HG03159 (cell line): ENCODE measurements around the gene PPOX.

ENCODE experiments used
- ATAC-seq: cut with Tn5 transposase; IDR thresholded peaks from one replicate; pipeline ENCODE4 v1.9.1; 2021; ENCODE audit warnings: mild to moderate bottlenecking, moderate library complexity; ENCODE audit not compliant: unreplicated experiment

Gene PPOX

DNA sequence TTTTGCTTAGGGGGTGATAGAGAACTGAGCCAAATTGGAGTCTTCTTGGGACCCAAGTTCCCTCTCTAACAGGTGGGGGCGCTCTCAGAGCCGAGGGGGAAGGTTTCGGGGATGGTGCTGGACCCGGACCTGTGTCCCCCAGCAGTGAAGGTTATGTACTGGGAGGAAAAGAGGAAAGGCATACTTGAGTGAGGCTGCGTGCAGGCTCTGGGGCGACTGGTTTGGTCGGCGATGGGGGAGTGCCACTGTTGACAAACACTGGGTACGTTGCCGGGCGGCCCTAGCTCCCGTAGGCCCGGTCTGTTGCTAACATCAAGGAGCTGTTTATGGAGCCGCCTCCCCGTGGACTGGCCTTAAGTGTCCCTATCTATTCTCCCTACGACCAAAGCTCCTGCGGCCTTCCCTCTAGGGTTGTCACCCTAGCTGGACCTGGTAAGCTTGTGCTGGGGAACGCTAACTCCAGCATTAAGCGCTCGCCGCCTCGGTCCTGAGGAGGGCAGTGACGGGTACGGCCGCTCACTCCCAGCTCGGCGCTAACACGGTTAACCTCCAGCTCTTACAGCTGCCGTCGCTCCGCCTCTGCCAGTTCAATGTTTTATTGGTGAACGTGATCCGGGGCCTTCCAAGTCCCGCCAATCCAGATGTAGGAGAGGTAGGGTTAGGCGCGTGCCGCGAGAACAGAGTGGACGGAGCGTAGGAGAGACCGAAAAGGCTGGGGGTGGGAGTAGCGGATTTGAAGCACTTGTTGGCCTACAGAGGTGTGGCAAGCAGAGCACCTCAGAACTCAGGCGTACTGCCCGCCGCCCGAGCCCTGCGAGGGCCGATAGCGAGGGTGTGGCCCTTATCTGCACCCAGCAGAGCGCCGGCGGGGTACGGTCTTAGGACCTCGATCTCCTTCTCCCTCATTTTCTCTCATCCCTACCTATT lies at the start of gene PPOX:
PPOX (plus strand) TSS at position 685 of the 927 bp plus-strand sequence. CDS start 422 bp downstream, outside the sequence.
- ATAC-seq, result peak; percentile 88

DNA sequence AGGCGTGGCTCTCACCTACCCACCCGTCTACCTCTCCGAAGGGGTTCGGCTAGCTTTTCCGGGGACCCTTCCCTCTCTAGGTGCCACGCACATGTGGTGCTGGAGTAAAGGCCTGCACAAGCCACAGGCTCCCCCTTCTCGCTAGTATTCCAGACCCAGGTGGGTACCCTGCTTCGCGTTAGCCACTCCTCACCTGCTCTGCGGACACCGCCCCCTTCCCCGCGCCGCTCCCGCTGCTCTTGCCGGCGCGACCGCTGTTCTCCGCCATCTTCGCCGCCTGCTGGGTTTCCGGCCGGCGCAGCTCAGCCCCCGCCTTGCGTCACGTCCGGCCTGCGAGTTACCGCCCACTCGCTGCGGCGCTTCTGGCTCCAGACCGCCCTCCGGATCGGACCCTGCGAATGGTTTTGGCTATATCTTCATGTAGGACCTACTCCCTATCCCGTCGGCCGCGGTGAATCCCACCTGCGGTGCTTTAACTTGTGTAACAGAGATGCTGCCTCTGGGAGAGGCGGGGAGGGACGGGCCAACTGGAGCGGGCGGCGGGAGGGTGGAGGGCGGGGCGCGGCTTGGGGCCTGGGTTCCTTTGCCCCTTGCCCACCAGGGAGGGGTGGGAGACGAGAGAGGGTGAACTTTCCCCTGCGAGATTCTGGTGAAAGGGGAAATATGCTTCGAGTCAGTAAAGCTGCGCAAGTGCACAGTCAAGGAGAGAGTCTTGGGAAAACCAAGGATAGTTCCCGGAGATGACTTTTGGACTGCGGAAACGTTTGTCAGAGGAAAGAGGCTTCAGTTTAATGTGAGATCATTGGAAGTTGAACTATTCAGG lies 48.3 kb upstream of the PPOX start, which contains the start of the genes NIT1 and PFDN2:
NIT1 (plus strand) TSS at position 347 of the 823 bp plus-strand sequence; CDS start at position 419, 72 bp downstream.
PFDN2 (minus strand) TSS at position 279 of the 823 bp plus-strand sequence; CDS start at position 268, 11 bp downstream.
- ATAC-seq, result peak; percentile 86

DNA sequence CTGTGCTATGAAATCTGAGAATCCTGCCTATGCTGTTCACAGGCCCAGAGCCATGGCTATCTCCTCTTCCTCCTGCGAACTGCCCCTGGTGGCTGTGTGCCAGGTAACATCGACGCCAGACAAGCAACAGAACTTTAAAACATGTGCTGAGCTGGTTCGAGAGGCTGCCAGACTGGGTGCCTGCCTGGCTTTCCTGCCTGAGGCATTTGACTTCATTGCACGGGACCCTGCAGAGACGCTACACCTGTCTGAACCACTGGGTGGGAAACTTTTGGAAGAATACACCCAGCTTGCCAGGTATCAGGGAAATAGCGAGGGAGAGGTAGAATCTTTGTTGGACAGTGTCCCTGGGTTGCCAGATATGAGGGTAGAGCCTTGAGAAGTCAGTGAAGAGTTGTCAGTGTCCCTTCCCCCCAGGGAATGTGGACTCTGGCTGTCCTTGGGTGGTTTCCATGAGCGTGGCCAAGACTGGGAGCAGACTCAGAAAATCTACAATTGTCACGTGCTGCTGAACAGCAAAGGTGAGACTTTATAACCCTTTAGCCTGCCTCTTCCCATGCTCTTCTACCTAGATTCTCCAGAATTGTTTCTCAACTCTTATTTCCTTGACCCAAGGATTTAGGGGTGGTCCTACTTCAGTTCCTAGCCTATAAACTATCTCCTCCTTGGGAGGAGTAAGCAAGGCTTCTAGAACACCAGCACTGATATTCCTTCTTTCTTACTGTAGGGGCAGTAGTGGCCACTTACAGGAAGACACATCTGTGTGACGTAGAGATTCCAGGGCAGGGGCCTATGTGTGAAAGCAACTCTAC lies 46.9 kb upstream of the PPOX start:
- no peak for ATAC-seq

DNA sequence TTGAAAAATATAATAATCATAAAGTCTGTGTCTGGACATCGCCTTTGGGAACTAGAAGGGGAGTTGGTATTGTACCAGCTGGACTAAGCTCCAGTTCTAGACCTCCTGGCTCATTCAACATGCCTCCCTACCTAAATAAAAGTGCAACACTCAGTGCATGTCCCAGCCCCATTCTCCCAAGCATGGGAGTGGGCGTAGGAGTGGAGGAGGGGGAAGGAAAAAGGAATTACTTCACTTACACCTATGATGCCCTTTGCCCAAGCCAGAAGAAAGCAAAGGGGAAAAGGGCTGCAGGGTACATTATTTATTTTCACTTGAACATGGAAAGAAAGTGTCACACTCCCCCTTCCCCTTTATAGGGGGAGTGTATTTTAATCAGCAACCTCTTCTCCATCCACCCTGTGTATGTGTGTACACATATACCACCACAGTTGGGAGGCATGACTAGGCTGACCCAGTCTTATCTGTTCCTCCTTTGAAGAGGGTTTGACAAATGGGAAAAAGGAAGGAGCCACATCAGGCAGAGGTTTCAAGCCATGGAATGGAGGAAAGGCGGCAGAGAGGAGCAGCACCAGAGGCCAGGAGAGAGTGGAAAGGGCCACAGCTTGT lies 45.1 kb upstream of the PPOX start:
- ATAC-seq, result no peak

DNA sequence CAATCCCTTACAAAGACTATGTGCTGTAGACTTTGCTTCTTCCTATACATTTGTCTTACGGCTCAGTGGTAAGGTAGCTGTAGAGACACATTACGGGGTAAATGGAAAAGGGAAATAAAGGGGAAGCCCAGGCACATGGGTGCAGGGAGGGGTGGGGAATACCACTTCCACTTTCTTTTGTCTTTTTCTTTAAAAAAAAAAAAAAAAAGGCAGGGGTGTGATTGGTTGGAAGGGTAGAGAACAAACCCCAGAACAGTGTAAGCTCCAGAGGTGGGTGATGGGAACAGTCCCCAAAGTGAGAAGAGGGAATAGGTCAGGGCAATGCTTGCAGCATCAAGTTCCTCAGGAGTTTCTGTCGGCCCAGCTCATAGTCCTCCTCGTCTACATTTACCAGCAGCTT lies 44.4 kb upstream of the PPOX start:
- no peak for ATAC-seq

DNA sequence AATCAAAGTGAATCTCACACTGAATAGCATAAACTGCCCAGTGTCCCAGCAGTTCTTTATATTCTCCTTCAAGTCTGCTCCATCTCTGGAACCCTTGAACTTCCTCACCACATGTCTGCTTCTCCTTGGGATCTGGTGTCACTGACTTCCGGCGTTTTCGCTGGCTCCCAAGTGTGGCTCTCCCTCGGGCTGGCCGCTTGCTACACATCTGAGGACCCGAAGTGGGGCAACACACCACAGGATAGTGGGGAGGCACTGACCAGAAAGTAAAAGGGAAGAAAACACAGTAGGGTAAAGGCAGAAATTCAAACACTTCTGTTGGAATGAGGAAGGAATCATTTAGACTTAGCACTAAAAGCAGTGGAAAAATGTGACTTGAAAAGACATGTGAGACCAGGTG lies 43.3 kb upstream of the PPOX start:
- no peak for ATAC-seq

DNA sequence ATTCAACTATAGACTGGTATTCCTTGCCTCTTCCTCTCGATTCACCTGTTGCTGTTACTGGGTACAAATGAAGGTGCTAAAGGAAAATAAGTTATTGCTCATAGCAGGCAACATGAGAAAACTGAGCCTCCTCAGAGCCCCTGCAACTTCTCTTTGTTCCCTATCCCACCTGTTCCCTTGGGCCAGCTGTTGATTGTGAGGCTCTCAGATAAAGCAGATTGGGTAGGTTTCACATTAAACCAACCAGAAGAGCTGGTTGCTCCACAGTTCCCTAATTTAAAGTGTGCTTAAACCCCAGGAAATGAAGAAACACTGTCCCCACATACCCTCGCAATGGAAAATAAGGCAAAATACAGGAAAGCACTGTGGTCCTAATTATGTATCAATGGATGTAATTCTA lies 38.6 kb upstream of the PPOX start:
- no peak for ATAC-seq

DNA sequence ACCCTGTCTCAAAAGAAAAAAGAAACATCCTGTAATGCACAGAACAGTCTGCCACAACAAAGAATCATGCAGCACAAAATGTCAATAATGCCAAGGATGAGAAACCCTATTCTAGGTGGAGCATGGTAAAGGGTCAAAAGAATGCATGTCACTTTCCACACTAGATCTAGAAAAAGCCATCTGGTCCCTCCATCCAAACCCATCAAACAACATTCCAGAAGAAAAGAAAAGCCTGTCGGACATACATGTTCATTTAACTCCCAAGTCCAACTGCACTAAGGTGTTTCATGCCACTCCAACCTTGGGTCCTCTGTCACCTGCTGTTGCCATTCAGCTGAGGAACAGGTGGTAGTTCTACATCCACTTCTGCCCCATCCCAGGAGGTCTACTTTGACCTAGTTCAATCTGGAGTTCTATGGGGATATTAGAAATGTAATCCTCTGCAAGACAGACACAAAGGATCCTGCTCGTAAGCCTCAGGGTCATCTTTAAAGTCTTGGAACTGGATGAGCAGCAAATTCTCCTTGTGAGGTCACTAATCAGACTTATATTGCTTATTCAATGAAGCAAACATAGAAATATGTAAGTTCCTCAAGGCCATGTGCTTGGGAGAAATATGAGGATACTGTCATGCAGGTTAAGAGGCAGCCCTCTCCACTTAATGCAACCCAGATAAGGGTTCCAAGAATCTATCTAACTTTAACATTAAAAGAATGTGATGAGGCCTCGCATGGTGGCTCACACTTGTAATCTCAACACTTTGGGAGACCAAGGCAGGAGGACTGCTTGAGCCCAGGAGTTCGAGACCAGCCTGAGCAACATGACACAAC lies 37.4 kb upstream of the PPOX start:
- ATAC-seq, result no peak

DNA sequence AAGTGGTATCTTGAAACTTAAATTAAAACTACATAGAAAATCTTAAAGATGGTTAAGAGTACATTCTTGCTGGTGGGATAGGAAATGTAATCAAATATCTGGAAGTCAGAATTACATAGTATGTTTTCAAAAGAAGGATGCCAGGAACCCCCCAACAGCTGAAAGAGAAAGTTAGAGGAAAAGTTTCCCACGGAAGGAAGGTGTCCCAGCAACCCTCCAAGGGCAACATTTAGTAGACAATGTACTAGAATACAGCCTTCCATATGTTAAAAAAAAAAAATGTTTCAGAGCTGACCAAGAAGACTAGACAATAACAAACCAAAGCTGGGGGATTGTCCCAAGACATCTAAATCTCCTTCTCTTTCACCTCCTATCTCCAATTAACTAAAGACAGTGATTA lies 36.0 kb upstream of the PPOX start:
- ATAC-seq, result no peak

DNA sequence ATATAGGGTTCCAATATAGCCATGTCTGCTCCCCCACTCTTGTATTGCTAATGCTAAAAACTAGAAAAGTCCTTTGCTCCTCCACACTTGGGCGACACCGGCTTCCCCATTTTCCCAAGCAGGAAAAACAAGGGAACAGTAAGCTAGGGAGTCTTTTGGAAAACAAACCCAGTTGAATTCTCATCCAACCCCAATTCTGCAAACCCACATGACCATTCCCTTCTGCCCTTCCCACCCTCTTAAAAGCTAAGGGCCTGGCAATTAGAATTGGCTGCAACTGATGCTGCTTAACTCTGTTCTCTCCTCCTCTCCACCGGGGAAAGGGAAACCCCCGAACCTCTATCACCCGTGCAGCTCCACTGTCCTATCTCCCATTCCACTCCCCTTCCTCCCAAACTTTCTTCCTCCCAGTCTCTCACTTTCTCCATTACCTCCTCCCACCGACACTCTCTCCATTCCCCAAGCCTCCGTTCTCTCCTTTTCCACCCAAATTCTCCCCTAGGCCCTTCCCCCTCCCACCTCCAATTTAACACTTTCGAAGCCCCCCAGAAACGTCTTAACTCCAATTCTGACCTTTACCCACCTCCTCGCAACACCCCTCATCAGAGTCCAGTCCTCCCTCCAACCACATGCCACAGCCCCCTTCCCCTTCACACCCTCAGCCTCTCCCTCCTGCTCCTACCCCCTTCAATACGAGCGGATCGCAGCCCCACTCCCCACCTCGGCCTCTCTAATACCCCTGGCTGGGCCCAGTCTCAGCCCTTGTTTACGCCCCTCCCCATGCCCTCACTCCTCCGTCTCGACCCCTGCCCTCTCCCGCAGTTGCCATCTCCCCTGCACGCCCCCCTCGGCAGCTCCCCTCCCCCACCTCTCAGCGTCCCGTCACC lies 34.5 kb upstream of the PPOX start:
- no peak for ATAC-seq

DNA sequence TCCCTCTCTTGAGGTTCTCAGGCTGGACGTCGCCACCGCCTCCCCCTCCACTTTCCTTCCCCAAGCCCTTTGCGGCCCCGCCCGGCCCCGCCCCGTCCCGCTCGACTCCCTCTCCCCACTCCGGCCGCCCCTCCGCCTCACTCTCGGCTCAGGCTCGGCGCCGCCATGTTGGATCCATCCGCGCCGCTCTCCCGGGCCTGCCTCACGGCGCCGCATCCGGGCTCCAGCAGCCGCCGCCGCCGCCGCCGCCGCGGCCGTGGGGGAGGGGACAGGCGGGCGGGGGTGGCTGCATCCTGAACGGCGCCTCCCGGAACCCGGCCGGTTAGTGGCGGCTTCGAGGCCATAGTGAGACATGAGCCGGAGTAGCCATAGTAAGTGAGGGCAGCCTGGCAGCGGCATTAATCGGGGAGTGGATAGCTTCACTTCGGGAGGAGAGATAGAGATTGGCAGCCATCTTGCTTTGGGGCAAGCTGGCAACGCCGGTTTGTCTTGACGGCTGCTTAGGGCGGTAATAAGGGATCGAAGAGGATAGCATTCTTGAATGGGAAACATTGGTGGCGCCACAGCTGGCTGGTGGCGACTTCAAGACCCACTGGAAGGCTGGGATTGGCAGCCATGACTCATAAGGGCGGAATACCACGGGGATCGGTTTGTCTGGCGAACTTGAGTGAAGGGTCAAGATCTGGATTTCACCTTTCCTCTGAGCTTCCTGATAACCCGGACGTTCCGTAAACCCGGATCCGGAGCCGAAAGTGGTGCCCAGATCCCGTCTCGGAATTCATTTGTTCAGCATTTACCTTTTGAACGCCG lies 33.6 kb upstream of the PPOX start, which contains the start of gene DEDD:
DEDD (minus strand) TSS at position 258 of the 810 bp plus-strand sequence. CDS start 8,205 bp downstream, outside the sequence.
- ATAC-seq, result peak; percentile 91

DNA sequence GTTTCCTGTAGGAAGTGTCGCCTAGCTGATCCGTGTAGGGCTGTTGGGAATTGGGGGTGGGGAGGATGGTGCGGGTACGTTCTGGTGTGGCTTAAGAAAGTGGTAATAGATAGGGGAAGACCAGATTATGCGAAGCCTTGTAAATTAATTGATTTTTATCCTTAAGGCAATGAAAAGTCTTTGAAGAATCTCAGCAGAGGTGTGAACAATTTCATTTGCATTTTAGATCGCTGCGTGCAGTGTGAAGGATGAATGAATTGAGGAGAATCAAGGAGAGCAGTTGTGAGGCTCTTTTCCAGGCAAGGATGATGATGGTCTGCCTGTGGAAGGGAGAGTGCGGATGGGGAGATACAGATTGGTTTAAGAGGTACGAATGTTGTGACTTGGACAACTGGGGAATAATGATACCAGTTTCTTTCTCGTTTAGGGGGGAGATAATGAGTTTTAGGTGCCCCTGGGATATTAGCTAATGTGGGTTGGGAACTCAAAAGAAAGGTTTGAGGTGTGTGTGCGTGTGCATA lies 32.9 kb upstream of the PPOX start:
- ATAC-seq, result peak; percentile 5

DNA sequence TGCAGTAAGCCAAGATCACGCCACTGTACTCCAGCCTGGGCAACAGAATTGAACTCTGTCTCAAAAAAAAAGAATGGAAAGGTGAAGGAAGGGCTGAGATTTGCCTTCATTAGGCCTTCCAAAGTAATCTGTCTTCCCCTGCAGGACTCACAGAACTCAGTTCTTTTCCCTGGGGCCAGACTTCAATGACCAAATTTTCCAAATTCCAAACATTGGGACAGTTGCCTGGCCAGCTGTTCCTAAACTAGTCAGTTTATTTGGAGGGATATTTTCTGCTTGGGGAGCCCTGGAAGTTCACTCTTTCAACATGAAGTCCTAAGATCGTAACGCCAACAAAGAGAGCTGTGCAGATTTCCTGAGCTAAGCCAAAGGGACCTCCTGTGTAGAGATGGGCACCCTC lies 28.3 kb upstream of the PPOX start:
- ATAC-seq, result no peak

DNA sequence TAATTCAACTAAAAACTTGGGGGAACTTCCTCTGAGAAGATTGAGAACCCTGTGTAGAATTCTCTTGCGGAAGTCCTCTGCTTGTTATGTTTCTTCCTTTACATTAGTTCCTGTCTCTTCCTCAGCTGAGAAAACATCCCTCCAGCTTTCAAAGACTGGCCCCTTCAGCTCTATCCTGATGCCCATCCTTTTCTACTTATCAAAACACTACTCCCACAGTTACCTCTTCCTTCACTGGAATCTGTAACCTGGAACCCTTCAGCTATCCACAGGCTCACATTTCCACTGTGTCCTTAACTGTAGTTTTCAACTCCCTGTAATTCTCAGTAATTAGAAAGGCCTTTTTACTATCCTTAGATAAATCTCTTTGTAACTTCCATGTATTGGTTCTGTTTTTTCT lies 27.8 kb upstream of the PPOX start:
- no peak for ATAC-seq

DNA sequence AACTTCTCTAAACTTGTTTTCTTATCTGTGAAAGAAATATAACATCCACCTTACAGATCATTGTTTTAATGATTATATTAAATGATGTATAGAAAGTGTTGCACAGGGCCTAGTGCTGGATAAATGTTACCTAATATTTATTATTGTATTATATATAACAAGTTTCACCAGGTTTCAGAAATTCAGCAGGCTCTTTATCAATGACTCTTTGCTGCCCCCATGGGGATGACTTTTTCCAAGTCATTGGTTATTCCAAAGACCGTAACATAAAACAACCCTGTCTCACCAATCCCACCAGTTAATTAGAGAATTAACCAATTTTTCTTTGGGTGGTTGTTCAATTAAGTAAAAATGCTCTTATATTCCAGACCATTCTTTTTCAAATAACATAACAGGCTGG lies 26.5 kb upstream of the PPOX start:
- no peak for ATAC-seq

DNA sequence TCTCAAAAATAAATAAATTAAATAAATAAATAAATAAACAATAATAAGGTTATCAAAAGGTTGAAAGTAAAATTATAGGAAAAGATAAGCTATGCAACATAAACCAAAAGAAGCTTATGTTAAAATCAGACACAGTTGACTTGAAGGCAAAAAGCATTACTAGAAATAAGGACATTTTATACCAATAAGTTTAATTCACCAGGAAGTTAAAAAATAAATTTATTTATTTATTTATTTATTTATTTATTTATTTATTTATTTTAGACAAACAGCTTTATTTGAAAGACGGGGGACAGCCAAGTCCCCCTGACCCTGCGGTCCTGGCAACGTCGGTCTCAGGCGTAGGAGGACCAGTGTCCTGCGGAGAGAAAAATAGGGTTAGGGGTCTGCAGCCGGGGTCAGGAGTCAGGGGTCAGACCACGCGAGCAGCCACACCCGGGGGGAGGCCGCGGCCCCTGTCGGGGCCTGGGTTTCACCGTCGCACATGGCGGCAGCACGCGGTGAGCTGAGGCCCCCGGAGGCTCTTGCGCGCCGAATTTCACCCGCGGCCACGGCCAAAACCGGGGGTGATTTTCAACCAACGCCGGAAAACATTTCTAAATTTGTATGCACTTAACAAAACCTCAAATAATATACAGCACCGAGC lies 25.3 kb upstream of the PPOX start:
- ATAC-seq, result no peak

DNA sequence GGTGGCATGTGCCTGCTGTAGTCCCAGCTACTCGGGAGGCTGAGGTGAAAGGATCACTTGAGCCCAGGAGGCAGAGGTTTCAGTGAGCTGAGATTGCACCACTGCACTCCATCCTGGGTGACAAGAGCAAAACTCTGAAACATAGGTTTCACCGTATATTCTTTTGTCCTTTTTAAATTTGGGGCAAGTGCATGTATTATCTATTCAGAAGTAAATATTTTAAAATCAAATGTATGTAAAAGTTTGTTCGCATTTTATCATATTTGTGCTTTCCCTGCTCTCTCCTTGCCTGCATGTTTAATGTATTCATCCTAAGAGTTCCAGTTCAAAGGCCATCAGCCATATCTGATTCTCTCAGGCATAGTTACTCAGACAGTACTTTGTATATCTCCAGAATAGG lies 20.4 kb upstream of the PPOX start:
- no peak for ATAC-seq
